PC-9 (cell line): Measurements from ENCODE around the gene KLF17.

Source experiments
- CTCF ChIP-seq: fragments of 200-600 bp; sonication (generic); conservative IDR thresholded peaks from 2 replicates; pipeline ENCODE4 v1.6.1; 2017; ENCODE audit warnings: mixed run types, antibody characterized with exemption, mild to moderate bottlenecking, moderate library complexity
- EZH2 ChIP-seq: fragments of 200-600 bp; sonication (generic); IDR thresholded peaks from 2 replicates; pipeline ENCODE4 v1.8.0; 2017; ENCODE audit warnings: antibody characterized with exemption, low read depth

- TF ChIP-seq CTCF (no peak), EZH2 (no peak)
Measured at GRCh38 chr1:44089371-44090048, 29.1 kb upstream of the KLF17 start.
